A549 treated with Hydrocortisone at 1 μM for 4 hours (cell line): ENCODE measurements around the gene CCDC15. TPM values are rescaled to one million over a fixed set of nuclear protein-coding genes. Genes with fewer than 3 reads are reported as not detected.

Source experiments
- total RNA-seq: library from RNA; stranded (reverse); fragments of 200-300 nt; extraction: Qiagen RNA extraction; gene quantifications from 5 replicates; pipeline ENCODE4 v1.2.3, GENCODE V29; 2022

The CCDC15 gene, protein sequence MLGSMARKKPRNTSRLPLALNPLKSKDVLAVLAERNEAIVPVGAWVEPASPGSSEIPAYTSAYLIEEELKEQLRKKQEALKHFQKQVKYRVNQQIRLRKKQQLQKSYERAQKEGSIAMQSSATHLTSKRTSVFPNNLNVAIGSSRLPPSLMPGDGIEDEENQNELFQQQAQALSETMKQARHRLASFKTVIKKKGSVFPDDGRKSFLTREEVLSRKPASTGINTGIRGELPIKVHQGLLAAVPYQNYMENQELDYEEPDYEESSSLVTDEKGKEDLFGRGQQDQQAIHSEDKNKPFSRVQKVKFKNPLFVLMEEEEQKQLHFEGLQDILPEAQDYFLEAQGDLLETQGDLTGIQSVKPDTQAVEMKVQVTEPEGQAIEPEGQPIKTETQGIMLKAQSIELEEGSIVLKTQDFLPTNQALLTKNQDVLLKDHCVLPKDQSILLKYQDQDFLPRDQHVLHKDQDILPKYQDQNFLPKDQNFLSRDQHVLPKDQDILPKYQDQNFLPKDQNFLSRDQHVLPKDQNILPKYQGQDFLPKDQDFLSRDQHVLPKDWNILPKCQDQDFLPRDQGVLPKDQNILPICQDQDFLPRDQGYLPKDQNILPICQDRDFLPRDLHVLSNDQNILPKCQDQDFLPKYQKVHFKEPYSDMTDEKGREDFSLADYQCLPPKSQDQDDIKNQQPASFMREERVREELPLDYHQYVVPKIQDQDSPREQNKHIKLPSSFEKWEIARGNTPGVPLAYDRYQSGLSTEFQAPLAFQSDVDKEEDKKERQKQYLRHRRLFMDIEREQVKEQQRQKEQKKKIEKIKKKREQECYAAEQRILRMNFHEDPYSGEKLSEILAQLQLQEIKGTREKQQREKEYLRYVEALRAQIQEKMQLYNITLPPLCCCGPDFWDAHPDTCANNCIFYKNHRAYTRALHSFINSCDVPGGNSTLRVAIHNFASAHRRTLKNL
- total RNA-seq = 0.36 to 0.67 TPM (median 0.48 TPM) in 5 replicates

DNA sequence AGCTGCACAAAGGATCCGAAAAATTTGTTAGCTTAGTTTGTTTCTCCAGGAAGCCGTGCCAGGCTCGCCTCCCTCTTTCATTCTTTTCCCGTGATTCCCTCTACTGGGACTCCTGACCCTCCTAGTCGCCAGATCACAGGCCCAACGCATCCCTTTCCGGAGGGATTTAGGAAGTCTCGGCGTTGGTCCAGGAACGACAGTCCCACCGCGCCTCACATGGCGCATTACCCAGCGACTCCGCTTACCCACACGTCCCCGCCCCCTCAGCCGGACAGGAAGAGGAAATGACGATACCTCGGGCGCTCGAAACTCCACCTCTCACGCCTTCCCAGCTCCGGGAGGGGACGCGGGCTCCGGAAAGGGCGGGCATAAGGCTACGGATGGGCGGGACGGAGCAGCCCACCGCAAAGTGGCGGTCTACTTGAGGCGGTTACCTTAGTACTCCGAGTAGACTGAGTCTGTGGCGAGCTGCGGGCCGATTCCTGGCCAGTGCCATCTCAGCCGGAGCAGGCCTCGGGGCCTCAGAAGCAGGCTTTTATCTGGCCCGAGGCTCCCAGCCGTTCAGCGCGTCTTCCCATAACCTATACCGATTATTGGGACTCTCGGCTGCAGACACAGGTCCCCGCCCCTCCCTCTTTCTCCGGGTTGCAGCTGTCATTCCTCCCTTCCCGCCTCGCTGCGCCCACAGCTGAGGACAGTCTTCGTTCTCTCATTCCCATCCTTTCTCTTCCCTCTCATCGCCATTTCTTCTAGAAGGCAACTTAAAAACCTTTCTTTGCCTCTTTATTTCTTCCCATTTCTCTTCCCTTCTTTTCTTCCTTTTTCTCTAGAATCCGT lies at the start of gene CCDC15:
Gene CCDC15, plus strand, starts transcription at position 450 of the 837 bp plus-strand sequence. CDS start 531 bp downstream, outside the sequence.

DNA sequence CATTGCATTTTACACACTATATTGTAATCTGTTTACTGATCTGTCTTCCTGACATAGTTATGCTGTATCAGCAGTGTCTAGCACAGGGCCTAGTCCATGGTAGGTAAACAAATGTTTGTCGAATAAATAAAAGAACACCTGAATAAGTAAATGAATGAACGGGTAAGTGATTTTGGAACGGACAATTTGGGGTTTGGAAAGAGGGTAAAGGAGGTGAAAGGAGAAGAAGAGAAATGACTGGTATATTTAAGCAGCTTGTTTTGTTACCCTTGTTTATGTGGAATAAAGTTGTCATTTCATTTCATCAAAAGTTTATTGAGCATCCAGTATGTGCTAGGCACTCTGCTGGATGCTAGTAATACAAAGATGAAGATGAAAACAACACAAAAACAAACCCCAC lies 35.1 kb upstream of the CCDC15 start, which contains the start of gene HEPN1:
Gene HEPN1, plus strand, starts transcription at position 301 of the 400 bp plus-strand sequence.

DNA sequence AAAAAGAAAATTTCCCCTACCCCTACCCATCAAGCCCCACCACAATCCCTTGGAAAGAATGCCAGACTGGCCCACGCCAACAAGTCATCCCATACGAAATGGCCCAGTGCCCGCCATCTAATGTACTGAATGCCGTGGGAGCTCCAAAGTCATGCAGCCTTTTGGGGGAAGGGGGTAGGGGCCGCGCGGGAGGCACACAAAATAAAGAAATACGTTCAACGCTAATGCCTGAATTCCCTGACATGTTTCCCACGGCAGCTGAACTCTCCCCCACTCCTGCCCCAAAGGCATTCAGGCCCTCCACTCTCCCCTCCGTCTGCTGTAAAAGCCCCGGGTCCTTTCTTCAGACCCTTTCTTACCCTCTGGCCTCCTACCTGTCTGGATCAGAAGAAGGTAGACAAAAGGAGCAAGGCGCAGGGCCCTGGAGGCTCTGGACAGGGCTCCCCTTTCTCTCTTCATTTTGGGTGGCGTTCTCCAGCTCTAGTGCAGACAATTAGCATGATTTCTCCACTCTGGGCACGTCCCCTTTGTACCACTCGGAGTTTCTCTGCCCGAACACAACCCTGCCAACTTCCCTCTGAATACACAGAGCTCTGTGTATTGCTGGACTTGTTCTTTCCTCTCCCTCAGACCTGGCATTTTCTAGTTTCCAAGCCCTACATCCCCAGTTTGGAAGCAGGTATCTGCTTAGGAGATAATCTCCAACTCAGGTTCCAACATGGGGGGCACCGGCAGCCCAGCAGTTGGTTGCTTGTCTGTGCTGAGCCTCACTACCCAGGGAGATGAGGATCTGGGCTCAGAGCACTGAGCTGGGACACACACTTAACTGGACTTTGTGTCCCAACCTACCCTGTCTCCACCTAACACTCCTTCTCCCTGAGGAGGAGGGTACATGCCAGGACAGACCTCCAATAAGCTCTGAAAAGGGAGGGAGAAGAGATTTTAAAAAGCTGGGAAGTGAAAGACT lies 18.2 kb upstream of the CCDC15 start, which contains the start of gene HEPACAM:
Gene HEPACAM, minus strand, starts transcription at position 500 of the 967 bp plus-strand sequence. Its CDS starts 41 bp downstream, at position 459.

DNA sequence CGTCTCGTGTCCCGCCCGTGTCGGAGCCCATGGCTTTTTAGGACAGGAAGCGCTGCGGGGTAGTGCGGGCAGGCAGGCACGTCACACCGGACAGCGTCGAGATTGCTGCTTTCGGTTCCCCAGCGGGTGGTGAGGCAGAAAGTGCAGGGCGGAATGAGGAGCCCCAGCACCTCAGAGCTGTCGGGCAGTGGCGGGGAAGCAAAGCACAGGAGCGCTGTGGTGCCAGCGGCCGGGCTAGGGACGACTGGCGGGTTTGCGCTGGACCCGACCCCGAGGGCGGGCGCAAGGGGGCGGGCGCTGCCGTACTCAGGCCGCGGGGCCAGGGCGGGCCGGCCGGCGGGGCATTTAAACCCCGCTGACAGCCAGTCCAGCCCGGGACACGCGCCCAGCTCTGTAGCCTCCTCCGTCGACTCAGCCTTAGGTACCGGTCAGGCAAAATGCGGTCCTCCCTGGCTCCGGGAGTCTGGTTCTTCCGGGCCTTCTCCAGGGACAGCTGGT lies 109.0 kb downstream of the CCDC15 start, which contains the start of gene SLC37A2:
Gene SLC37A2, plus strand, starts transcription at position 375 of the 498 bp plus-strand sequence. Its CDS starts 63 bp downstream, at position 438.

Other genes with a start within 250 kb of the CCDC15 start
- gene NRGN, start 214.3 kb upstream of the CCDC15 start, total RNA-seq = 6.0 to 13.6 TPM (median 10.2 TPM) in 5 replicates
- gene VSIG2, start 201.9 kb upstream of the CCDC15 start, total RNA-seq = not detected in 5 replicates
- gene ESAM, start 191.9 kb upstream of the CCDC15 start, total RNA-seq = 10.4 to 14.2 TPM (median 13.1 TPM) in 5 replicates
- gene MSANTD2, start 153.8 kb upstream of the CCDC15 start, total RNA-seq = 5.4 to 6.1 TPM (median 5.7 TPM) in 5 replicates
- 2.0 to 3.8 TPM (median 2.9 TPM) in 5 replicates for gene ROBO3, start 88.8 kb upstream of the CCDC15 start, total RNA-seq
- gene ROBO4, start 56.3 kb upstream of the CCDC15 start, total RNA-seq = not detected in 5 replicates
- gene HEPN1, start 35.0 kb upstream of the CCDC15 start, total RNA-seq = not detected in 5 replicates
- not detected in 5 replicates for gene HEPACAM, start 18.2 kb upstream of the CCDC15 start, total RNA-seq
- 0.10 to 0.21 TPM (median 0.15 TPM) in 5 replicates for gene SLC37A2, start 109.1 kb downstream of the CCDC15 start, total RNA-seq
- gene TMEM218, start 157.4 kb downstream of the CCDC15 start, total RNA-seq = 20.1 to 25.1 TPM (median 21.5 TPM) in 5 replicates
- gene PKNOX2, start 210.5 kb downstream of the CCDC15 start, total RNA-seq = 0.03 to 0.07 TPM (median 0.03 TPM) in 3 of 5 replicates, not detected in the others